Upper lobe of left lung (tissue), 4 donors: ENCODE measurements around the gene SDR9C7.
"Not testable (repeated sequence)": the region's sequence is repeated elsewhere in the genome, so short reads cannot be mapped to it uniquely, and the experiment has no call there.

Experiments used
- CTCF ChIP-seq, 6 experiments: fragments of 450-650 bp in 4 of 6; fragments of 200-600 bp in 2 of 6; sonication (generic) in 2 of 6; IDR thresholded peaks; one replicate each; pipeline ENCODE4 v1.5.1; 2016 to 2019; ENCODE audit warnings: antibody characterized with exemption in 6 of 6
- EP300 ChIP-seq, 4 donors: sonication (generic); formaldehyde crosslinking; IDR thresholded peaks; one replicate each; pipeline ENCODE4 v1.5.1; 2017; ENCODE audit warnings: antibody characterized with exemption in 4 of 4, control low read depth in 2 of 4
- POLR2A ChIP-seq, 4 donors: fragments of 450-650 bp; IDR thresholded peaks; one replicate each; pipeline ENCODE4 v1.5.1; 2016 to 2017; ENCODE audit warnings: antibody characterized with exemption in 4 of 4, mild to moderate bottlenecking in 2 of 4
- POLR2AphosphoS5 ChIP-seq, 2 donors: sonication (generic); formaldehyde crosslinking; IDR thresholded peaks; one replicate each; pipeline ENCODE4 v1.5.1; 2017; ENCODE audit warnings: antibody characterized with exemption in 2 of 2

DNA sequence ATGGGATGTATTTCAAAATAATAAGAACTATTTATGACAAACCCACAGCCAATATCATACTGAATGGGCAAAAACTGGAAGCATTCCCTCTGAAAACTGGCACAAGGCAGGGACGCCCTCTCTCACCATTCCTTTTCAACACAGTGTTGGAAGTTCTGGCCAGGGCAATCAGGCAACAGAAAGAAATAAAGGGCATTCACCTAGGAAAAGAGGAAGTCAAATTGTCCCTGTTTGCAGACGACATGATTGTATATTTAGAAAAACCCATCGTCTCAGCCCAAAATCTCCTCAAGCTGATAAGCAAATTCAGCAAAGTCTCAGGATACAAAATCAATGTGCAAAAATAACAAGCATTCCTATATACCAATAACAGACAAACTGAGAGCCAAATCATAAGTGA lies 42.3 kb downstream of the SDR9C7 start:
- TF ChIP-seq CTCF, POLR2AphosphoS5, POLR2A, EP300 (IDR thresholded peaks at IDR 0.05): not testable (repeated sequence)
